ENCODE measurements around the gene CDH23. TPM values are rescaled to one million over a fixed set of nuclear protein-coding genes. Genes with fewer than 3 reads are reported as not detected.

The CDH23 gene
- total RNA-seq, 4 donors from 2014 or later = 0.57 to 5.9 (median 1.0) TPM

DNA sequence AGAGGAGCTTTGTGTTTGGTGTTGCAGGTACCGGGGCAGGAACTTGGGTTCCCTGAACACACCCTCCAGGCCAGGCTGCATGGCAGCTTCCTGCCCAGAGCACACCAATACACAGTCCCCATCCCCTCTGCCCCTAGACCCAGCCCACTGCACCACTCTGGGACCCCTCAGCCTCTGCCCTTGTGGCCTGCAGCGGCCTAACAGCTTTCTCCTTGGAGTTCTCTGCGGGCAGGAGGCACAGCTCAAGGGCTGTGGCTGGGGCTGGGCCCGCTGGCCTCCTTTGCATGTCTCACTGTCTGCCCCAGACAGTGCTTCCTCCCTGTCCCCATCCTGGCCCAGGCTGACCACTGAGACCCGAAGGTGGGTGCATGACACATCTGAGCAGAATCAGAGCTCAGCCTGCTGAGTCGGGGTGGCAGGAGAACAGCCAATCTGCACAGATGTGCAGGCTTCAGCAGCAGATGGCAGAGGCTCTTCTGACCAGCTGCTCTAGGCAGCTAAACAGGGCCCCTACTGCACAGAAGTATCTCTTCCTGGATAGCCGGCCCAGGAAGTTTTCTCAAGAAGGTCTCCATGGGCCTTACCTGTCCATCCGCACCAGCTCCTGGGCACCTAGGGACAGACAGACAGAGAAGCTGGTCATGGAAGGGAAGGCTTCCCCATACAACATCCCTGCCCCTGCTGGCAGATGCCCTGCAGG is 355.8 kb downstream of the CDH23 start:
- Histone ChIP-seq H3K27ac (peak overlapping the region; percentile 31 to 80 (median 38)), H3K4me1 (peaks cover 36 to 95% (median 60%) of the 10 kb centered on the region in 3 donors), H3K4me3 (no peak overlapping the region), H3K27me3 (no peaks in the 10 kb centered on the region), H3K36me3 (peaks cover 14 to 65% (median 36%) of the 10 kb centered on the region in 3 donors), H3K9me3 (no peaks in the 10 kb centered on the region)
- intact Hi-C loops (cut with DNase I) = no loop called here
- no peak for DNase-seq
- TF ChIP-seq POLR2A (IDR thresholded peaks at IDR 0.05) = no peak
- TF ChIP-seq, protein P1, sequence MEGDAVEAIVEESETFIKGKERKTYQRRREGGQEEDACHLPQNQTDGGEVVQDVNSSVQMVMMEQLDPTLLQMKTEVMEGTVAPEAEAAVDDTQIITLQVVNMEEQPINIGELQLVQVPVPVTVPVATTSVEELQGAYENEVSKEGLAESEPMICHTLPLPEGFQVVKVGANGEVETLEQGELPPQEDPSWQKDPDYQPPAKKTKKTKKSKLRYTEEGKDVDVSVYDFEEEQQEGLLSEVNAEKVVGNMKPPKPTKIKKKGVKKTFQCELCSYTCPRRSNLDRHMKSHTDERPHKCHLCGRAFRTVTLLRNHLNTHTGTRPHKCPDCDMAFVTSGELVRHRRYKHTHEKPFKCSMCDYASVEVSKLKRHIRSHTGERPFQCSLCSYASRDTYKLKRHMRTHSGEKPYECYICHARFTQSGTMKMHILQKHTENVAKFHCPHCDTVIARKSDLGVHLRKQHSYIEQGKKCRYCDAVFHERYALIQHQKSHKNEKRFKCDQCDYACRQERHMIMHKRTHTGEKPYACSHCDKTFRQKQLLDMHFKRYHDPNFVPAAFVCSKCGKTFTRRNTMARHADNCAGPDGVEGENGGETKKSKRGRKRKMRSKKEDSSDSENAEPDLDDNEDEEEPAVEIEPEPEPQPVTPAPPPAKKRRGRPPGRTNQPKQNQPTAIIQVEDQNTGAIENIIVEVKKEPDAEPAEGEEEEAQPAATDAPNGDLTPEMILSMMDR (IDR thresholded peaks at IDR 0.05) = no peak
- WGBS, 2 donors = 75% methylated on average over 3 of the region's 8 CpGs; no CpG with 5 or more reads in 1 of the 2 donors

GRCh38 chr10:71753091-71753959 is 356.6 kb downstream of the CDH23 start:
- Histone ChIP-seq H3K27me3 (no peaks in the 10 kb centered on the region), H3K9me3 (no peaks in the 10 kb centered on the region), H3K27ac (peak overlapping the region; percentile 36 to 86 (median 62)), H3K4me1 (peaks cover 37 to 95% (median 60%) of the 10 kb centered on the region in 3 donors), H3K36me3 (peaks cover 14 to 72% (median 36%) of the 10 kb centered on the region in 3 donors), H3K4me3 (no peak overlapping the region)
- TF ChIP-seq, protein P1 (IDR thresholded peaks at IDR 0.05) = no peak
- TF ChIP-seq POLR2A (IDR thresholded peaks at IDR 0.05) = peak in 1 of 4 donors; percentile 37
- 72 to 77% methylated on average over 11 to 13 of the region's 15 CpGs for WGBS, 2 donors
- intact Hi-C loops (cut with DNase I) = no loop called here
- no peak for DNase-seq

DNA sequence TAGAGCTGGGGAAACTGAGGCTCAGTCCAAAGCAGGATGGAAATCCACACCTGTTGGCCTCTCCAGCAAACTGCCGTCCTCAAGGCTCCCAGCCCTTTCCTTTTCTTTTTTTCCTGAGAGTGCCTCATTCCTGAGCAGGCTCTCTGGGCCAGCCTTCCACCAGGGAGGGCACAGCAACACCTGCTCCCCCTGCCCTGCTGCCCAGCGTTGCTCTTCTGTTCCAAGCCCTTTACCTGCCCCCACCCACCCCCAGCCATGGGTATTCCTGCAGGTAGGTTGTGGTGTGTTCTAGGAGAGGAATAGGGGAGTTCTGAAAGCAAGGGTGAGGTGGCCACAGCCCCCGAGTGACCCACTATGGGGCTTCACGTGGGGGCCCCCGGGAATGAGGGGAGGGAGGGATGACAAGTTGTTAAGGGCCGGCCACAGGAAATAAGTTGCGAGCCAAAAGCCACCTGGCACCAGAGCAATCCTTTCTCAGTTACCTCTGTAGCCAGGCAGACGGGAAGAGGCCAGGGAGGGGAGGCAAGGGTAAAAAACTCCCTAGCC is 357.3 kb downstream of the CDH23 start:
- no peak for TF ChIP-seq POLR2A (IDR thresholded peaks at IDR 0.05)
- TF ChIP-seq, protein P1 (IDR thresholded peaks at IDR 0.05) = no peak
- no peak for DNase-seq
- 53 to 88% methylated on average over 4 to 8 of the region's 8 CpGs for WGBS, 2 donors
- Histone ChIP-seq H3K4me1 (peaks cover 33 to 95% (median 58%) of the 10 kb centered on the region in 3 donors), H3K27me3 (no peaks in the 10 kb centered on the region), H3K27ac (peak overlapping the region; percentile 28 to 86 (median 62)), H3K4me3 (no peak overlapping the region), H3K9me3 (no peaks in the 10 kb centered on the region), H3K36me3 (peaks cover 14 to 79% (median 36%) of the 10 kb centered on the region in 3 donors)
- intact Hi-C loops (cut with DNase I) = no loop called here

DNA sequence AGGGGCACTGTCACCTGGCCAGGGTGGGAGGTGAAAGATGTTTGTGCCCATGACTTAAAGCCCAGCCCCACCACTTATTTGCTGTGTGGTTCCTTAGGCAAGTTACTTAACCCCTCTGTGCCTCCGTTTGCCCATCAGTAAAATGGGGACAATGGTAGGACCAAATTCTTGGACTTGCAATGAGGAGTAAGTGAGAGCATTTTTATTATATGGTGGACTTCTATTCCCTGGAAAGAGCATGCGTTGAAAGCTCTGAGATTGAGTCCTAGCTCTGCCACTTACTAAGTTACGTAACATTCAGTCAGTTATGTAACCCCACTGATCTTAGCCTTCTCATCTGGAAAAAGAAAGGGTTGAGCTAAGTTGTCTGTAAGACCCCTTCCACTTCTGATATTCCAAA is 357.8 kb downstream of the CDH23 start:
- WGBS, 2 donors = 84 to 86% methylated on average over 3 of the region's 3 CpGs
- Histone ChIP-seq H3K27ac (peak overlapping the region; percentile 28 to 86 (median 62)), H3K4me1 (peaks cover 28 to 92% (median 52%) of the 10 kb centered on the region in 3 donors), H3K27me3 (no peaks in the 10 kb centered on the region), H3K9me3 (no peaks in the 10 kb centered on the region), H3K4me3 (no peak overlapping the region), H3K36me3 (peaks cover 14 to 84% (median 36%) of the 10 kb centered on the region in 3 donors)
- TF ChIP-seq, protein P1 (IDR thresholded peaks at IDR 0.05) = no peak
- intact Hi-C loops (cut with DNase I) = no loop called here
- no peak for DNase-seq
